ENCODE measurements around the gene LIPM.
"Not testable (repeated sequence)": the region's sequence is repeated elsewhere in the genome, so short reads cannot be mapped to it uniquely, and the experiment has no call there.

LIPM gene

DNA sequence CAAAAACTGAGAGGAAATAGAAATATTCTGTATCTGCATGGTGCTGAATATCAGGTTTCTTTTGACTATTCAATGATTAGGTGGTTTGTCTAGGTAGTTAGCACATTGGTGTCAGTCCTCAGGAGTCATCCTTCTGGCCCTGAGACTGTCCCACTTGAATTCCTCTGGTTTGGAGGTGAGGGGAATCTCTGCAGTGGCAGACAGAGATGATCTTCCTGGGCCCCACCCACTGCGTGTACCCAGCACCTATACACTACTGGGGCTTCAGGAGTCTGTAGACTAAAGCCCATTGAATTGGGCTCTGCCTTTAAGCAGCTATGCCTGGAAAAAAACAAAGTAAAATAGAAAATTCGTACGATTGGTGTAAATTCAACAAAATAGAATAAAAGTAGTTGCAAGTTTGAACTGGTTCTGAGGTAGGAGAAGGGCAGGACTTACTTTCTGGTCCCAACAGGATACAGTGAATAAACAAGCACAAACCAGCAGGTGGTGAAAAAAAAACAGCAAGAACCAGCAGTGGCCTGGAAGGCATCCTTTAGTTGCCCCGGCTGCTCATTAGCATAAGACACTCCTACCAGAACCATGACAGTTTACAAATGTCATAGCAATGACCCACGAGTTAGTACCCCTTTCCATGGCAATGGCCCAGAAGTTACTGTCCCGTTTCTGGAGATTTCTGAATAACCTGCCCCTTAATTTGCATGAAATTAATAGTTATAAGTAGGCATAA, 1.7 kb downstream of the LIPM start:
- DNase-seq = no peak

DNA sequence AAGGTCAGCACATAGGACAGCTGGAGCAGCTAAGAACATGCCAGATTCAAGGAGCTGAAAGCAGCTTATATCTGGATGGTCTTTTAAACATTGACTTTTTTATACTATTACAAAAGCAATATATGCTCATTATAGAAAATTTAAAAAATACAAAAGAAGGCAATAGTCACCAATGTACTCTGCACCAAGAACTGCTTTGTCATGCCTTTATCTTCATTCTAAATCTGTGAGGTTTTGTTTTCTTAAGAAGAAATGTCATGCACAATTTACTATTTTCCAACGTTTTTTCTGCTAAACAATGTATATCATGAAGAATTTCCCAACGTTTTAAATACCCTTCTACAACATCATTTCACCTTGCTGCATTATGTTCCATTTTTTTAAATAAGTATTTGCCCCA, 2.8 kb downstream of the LIPM start:
- DNase-seq = no peak

DNA sequence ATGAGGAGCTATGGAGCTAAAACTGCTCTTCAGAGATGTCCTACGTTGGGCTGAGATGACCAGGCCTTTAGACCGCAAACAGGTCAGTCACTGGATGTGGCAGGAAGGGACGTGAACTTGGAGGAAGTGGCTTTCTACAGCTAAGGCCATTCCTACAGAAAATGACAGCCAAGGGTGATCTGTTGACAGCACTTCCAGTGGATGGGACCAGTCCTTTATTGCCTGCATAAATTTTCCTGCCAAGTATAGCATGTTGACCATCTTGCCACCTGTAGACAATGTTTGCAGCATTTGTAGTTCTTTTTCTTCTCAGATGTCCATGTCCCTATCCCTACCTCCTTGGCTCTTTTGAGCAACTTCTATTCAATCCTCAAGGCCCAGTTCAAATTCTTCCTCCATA, 3.4 kb downstream of the LIPM start:
- DNase-seq = no peak

DNA sequence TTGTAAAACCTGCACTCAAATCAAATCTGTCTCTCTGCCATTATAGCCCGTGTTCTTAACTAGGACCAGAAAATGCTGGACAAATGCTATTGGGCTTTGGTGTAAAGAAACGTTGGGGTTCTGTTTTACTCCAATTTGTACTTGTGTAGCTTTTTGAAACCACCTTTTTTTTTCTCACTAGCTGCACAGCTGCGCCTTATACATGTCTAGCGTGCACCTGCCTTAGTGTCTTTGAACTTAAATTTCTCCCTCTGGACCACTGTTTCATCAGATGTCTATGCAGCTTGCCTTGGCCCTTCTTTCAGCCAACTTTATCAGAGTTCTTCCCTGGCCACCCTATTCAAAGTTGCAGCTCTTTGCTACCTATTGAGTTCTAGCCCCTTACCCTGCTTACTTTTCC, 7.1 kb downstream of the LIPM start:
- DNase-seq = no peak

DNA sequence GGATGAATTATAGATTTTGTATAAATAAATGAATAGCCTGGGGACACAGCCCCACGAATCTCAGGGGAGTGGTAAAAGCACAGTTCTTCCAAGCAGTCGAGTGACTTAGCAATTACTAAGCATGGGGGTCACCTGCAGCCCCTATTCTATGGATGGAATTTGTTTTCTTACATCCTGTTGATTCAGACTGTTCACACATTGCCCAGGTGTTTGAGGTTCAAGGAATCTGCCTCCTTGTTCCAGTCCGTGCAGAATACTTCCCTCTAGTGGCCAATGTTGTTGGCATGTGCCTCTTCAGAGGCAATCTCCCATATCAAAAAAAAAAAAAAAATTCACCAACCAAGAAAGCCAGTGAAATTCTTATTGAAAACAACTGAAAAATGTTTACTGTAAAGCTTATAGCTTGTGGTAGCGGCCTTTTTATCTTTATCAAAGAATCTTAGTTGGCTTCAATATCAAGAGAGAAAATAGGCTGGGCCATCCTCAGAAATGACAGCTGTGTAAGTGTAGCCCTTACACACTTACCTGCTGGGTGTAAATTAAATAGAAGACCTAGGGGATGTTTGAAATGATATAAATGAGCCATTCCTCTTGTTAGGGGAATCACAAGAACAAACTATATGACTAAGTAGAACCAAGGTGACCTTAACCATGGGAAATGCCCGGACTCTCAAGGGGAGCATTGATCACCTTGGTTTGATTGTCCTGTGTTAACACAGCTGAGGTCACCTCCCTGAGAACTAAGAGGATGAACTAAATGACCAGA, 7.8 kb downstream of the LIPM start:
- DNase-seq = peak; percentile 51 to 58

DNA sequence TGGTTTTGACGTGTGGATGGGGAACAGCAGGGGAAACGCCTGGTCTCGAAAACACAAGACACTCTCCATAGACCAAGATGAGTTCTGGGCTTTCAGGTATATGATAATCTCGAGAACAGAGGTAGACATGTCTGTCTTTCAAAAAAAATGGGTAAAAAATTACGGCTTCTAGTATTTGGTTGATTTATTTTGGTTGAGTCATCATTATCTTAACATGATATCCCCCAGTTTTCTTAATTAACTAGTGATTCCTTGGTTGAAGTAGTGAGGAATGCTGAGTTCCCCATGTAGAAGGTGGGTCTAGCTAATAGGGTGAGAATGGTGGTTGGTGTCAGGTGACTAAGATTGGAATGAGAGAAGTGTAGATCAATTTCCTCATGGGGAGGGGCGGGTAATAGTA, 10.7 kb downstream of the LIPM start:
- DNase-seq = no peak

DNA sequence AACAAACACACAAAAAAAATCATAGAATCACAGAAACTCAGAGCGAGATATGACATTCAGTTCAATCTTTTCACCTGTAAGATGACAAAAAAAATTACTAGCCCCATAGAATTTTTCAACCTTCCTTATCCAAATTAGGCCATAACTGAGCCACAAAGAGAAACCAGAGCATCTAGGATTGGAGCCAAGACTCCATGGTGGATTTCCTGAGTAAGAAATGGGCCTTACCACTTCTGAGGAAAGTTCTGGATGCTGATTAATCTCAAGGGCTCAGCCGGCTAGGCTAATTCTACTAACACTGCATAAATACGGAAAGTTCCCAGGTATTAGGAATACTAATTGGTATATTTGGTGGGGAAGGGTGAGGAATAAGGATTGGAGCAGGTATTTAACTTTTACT, 16.8 kb downstream of the LIPM start:
- no peak for DNase-seq

DNA sequence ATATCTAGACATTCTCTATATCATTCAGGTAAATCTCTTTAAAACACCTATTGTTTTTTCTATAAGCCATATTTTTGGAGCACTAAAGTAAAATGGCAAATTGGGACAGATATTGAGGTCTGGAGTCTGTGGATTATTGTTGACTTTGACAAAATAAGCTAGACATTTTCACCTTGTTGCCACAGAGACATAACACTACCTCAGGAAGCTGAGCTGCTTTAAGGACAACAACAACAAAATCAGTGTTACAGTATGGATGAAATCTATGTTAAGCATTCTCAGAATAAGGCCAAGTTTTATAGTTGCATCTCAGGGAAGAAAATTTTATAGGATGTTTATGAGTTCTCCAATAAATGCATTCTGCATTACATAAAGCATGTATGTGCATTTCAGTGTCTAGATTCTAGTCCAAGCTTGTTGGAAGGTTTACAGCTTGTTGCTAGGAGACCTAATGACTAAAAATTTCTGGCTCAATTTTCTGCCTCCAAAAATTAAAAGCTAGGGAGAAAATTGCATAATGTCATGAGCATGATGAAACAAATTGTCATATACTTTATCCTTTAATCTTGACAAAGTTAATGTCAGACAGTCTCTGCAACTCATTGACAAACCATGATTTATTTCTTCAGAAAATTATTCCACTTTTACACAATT, 18.3 kb downstream of the LIPM start:
- no peak for DNase-seq

DNA sequence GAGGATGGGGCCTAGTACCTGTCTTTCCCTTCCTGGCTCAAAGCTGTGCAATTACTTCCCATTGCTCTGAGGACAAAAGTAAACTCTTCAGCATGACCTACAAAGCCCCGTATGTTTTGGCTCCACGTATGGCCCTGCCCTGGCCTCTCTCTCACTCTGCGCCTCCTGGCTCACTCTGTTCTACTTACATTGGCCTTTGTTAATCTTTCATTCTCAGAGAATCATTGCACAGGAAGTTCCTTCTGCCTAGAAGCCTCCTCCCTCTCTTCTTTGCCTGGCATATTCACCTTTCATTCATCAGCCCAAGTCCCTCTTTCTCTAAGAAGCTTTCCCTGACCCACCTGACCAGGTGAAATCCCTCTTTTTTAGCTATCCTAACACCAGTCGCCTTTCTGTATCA, 23.9 kb downstream of the LIPM start:
- no peak for DNase-seq

DNA sequence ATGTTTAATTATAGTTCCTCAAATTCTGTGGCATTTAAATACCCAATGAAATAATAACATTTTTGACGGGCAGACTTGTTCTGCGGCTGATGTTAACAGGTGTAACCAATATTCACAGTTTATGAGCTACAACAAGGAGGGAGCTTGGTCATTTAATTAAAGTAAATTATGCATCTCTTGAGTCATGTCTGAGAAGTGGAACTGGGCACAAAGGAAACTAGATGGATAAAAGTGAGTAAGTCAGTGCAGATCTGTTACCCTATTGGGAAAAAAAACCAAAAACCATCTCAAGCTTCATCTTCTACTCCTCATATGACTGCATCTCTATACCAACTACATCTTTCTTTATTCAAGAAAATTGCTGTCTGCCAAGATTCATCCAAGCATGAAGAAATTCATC, 25.1 kb downstream of the LIPM start:
- no peak for DNase-seq

DNA sequence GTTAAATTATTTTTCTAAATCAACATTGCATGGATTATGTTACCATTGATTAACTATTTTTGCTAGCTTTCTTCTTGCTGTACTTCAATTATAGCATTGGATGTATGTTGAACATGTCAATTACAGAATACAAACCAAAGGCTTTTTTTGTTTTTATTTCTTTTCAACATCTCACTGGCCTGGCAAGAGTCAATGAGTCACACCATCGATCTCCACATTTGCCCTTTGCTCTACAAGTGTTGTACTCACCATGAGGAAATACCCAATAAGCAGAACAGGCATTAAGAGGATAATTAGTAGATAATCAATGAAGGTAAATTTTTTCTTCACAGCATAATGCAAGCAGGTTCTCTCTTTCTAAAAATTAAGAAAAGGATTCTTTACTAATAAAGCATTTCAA, 25.8 kb downstream of the LIPM start:
- no peak for DNase-seq

DNA sequence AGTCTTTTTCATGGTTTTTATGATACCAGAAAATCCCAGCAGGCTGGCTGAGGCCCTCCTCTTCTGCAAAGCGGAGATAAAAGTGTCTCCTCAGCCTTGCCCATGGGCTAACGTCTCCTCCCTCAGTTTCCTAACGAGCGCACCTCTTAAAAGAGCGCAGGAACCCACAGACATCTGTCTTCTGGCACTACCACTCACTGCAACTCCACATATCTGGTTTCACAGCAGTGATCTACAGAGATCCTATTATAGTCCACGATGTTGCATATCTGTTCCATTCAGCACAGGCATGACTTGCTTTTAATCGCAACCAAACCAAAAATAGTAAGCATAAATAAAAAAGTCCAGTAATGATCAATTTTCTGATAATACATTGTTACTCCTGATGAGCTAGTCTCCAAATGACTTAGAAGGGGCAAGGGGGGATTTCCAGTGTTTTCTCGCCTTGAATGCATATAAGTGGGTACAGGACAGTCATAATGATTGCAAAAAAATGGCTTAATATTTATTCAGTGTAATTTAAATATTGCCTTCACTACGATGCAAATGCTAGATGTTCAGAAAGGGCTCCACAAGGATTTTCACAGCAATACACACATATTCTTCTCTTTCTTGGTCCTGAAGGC, 28.2 kb downstream of the LIPM start:
- no peak for DNase-seq

DNA sequence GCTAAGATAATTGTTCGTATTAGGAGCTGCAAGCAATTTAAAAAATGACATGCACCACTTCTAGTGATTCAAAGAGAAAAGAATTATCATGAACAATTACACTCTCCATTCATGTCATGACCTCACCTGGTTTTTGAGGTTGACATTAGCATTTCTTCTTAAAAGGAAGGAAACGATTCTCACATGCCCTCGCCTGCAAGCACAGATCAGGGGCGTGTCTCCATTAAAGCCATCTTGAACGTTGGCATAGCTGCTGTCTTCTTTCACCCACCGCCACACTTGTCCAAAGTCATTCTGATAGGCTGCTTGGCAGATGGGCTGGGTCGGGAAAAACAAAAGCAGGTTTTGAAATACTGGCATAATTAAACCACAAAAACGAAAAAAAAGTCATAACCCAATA, 29.2 kb downstream of the LIPM start:
- DNase-seq = no peak

DNA sequence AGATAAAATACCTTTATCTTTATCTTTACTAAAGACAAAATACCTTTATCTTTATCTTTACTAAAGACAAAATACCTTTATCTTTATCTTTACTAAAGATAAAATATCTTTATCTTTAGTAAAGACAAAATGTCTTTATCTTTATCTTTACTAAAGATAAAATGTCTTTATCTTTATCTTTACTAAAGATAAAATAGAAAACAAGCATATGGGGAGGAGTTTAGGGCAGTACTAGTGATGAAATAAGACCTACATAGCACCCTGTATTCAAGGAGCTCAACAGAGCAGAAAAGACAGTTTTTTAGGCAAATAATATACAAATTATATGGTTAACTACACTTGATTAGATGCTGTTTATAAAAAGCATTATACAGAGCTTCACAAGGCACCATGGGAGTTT, 29.8 kb downstream of the LIPM start:
- DNase-seq = no peak

DNA sequence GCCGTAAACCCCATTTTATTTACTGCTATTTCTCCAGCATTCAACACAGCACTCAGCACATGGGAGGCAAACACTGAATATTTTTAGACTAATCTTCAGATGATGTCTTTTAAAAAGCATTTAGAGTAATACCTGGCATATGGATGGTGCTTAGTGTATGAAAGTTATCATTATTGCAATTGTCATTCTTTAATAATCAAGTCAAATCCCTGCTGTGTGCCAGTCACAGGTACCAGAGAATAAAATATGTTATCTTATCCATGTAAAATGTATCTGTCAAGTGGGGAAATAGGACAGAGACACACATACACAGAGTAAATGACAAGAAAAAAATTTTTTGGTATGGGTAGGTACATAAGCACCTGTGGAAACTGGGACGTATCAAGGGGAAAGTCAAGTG, 30.6 kb downstream of the LIPM start:
- no peak for DNase-seq

DNA sequence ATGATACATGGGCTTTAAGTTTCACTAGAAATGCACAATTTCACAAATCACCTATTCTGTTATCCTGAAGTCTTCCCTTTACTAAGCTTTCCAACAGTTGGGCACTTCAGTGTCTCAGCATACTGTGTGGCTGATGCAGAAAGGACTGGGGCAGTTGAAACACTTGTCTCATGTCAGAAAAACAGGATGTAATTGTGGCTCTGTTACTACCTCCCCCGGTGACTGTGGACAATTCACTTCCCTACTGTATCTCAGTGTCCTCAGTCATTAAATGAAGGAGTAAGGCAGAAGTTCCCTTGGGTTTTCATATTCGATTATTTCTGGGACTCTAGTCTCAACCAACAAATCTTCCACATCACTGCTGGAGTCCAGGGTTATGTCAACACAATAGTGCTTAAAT, 31.2 kb downstream of the LIPM start:
- DNase-seq = peak; percentile 81 to 83

DNA sequence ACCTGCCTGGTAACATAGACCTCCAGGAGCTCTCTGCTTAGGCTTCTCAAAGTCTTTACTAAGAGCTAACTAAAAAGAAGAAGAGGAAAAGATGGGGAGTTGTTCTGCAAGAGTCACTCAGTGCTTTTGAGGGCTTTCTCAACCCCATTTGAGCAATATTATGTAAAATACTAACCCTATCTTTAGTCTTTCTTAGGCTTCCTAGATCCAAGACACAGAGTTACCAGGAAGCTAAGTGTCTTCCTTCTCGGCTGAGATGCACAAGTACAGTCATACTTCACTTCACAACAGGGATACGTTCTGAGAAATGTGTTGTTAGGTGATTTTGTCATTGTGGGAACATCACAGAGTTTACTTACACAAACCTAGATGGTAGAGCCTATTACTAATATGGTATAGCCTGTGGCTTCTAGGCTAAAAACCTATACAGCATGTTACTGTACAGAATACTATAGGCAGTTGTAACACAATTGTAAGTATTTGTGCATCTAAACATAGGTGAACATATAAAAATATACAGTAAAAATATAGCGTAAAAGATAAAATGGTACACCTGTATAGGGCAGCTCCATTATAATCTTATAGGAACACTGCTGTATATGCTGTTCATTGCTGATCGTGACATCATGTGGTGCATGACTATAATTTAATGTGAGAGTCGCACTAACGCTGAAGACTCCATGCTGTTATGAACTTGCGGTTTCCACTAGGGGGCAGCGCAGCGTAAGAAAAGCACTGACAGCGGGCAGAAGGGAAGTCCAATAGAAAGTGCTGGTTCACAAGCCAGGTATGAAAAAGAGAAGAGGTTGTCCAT, 32.8 kb downstream of the LIPM start:
- DNase-seq = peak; percentile 81 to 88

DNA sequence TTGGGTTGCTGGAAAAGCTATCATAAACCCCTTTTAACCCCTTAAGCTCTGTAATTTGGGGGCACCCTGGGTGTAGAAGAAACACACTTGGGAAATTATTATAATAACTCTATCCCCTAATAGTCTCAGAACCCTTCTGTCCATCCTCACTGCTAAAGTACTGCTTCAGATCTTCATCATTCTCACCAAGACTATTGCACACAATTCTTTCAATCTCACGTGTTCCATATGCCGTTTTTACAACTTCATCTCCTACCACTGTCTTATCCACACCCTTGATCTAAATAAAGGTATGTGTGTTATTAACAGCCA, 33.3 kb downstream of the LIPM start:
- no peak for DNase-seq

DNA sequence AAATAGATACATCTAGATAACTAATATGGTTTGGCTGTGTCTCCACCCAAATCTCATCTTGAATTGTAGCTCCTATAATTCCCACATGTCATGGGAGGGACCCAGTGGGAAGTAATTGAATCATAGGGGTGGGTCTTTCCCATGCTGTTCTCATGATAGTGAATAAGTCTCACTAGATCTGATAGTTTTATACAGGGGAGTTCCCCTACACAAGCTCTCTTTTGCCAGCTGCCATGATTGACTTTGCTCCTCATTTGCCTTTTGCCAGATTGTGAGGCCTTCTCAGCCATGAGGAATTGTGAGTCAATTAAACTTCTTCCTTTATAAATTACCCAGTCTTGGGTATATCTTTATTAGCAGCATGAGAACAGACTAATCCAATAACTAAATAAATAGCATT, 35.1 kb downstream of the LIPM start:
- DNase-seq = not testable (repeated sequence)

DNA sequence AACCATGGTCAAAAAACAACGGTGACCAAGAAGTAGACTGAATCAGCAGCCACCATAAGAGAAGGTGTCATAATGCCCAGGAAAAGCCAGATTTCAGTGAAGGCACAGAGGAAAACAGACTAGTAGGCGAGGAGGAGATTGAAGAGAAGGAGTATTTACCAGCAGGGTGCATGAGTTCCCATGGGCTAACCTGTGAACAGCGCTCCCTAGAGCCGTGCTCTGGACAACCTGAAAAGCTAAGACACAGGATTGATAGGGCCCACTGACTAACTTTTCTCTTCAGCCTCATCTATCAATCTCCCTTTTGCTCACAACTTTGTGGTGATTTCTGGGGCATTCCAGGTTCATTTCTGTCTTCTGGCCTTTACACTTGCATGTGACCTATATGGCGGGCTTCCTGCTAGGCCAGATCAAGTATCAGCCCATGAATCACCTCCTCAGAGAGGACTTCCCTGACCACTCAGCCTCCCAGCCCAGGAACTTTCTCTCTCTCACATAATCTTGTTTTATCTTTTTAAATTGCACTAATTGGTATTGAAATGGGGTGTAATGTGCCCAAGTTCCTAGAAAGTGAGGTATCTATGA, 36.3 kb downstream of the LIPM start:
- DNase-seq = no peak

DNA sequence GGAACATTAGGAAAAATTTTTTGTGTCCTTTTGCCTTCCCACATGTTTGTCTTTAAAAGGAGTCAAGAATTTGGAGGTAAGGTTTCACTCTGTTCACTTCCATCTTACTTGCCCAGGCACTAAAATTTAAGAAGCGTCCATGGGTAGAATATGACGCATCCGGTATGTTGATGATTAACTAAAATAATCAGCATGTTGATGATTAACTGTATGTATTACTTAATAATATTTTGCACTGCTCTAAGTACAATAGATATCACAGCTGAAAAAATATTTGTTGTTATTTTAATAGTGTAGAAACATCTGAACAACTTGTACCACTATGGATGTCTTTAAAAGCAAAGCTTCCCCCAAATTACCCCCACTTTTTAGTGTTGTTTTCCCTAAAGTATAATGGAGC, 37.6 kb downstream of the LIPM start:
- no peak for DNase-seq

DNA sequence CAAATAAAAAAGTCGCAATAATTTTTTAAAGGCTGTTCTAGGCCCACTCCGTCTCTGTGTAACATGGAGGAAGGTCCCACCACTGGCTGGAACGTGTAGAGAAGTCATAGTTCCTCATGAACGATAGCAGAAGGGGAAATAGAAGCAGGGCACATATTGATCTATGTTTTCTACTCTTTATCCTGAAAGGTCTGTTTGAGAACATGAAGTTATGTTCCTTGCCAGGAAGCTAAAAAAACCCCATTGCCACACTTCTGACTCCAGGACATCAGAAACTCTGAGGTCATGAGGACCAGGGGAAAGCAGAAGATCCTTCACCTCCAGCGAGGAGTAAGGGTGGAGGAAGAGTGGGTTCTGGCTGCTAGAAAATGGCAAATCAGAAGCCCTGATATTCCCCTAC, 38.4 kb downstream of the LIPM start:
- no peak for DNase-seq
